Activated CD4-positive, alpha-beta T cell treated with anti-CD3 and anti-CD28 coated beads, Interleukin-2, amount 10 ng/mL, durations not matched to agents 24 days and 14 days (primary cell): ENCODE data around the gene ANKMY1. TPM values are rescaled to one million over a fixed set of nuclear protein-coding genes. Genes with fewer than 3 reads are reported as not detected.

Experiments
- DNase-seq: peaks from one replicate; pipeline ENCODE4 v3.0.0; 2022
- H3K27ac Mint-ChIP-seq: one replicate; pipeline ENCODE4 v1.8.0; 2022; ENCODE audit warnings: mild to moderate bottlenecking, mixed read lengths
- H3K27me3 Mint-ChIP-seq: one replicate; pipeline ENCODE4 v1.8.0; 2022; ENCODE audit warnings: mixed read lengths
- H3K36me3 Mint-ChIP-seq: one replicate; pipeline ENCODE4 v1.8.0; 2022; ENCODE audit warnings: low read depth, mild to moderate bottlenecking, mixed read lengths
- H3K4me1 Mint-ChIP-seq: one replicate; pipeline ENCODE4 v1.8.0; 2021; ENCODE audit warnings: mixed read lengths
- H3K4me3 Mint-ChIP-seq: one replicate; pipeline ENCODE4 v1.8.0; 2022; ENCODE audit warnings: mild to moderate bottlenecking, moderate library complexity, mixed read lengths
- H3K9me3 Mint-ChIP-seq: one replicate; pipeline ENCODE4 v1.8.0; 2021; ENCODE audit warnings: mixed read lengths
- intact Hi-C: fragments of 100-400 bp; cut with micrococcal nuclease; formaldehyde crosslinking; loops from one replicate; pipeline ENCODE4 v1.15.1; 2023
- total RNA-seq: library from RNA; stranded (reverse); gene quantifications from 2 replicates; pipeline ENCODE4 v1.2.3, GENCODE V29; 2022

ANKMY1 gene
- total RNA-seq, result 24.8 and 26.7 TPM in 2 replicates

GRCh38 chr2:240557808-240558207 lies at the start of gene ANKMY1:
Gene ANKMY1, minus strand, starts transcription at chr2:240557988. Its CDS starts 653 bp downstream, at chr2:240557335.
- no peaks in the 10 kb centered on the region for H3K9me3 Mint-ChIP-seq
- intact Hi-C loops, result loop anchor here (1.0 kb wide), 1 partner anchor 8 kb away; no protein-coding TSS in a partner anchor
- H3K36me3 Mint-ChIP-seq, result peaks cover 46% of the 10 kb centered on the region
- peak; percentile 91 for DNase-seq
- H3K27me3 Mint-ChIP-seq, result no peaks in the 10 kb centered on the region
- peak within 1 kb of the TSS; percentile 94 for H3K4me3 Mint-ChIP-seq
- peak within 1 kb of the TSS; percentile 56 for H3K27ac Mint-ChIP-seq
- H3K4me1 Mint-ChIP-seq, result peaks cover 38% of the 10 kb centered on the region

- intact Hi-C loops, result no loop called here
- H3K36me3 Mint-ChIP-seq, result peaks cover 7% of the 10 kb centered on the region
- no peaks in the 10 kb centered on the region for H3K27me3 Mint-ChIP-seq
- DNase-seq, result no peak
- no peak overlapping the region for H3K4me3 Mint-ChIP-seq
- H3K27ac Mint-ChIP-seq, result no peak overlapping the region
- peaks cover under 1% of the 10 kb centered on the region for H3K9me3 Mint-ChIP-seq
- peaks cover 8% of the 10 kb centered on the region for H3K4me1 Mint-ChIP-seq
Measured at GRCh38 chr2:240605867-240606743, 48.3 kb upstream of the ANKMY1 start.

- peaks cover 6% of the 10 kb centered on the region for H3K36me3 Mint-ChIP-seq
- no peak overlapping the region for H3K4me3 Mint-ChIP-seq
- H3K27me3 Mint-ChIP-seq, result no peaks in the 10 kb centered on the region
- H3K9me3 Mint-ChIP-seq, result no peaks in the 10 kb centered on the region
- intact Hi-C loops, result no loop called here
- H3K4me1 Mint-ChIP-seq, result peaks cover 8% of the 10 kb centered on the region
- H3K27ac Mint-ChIP-seq, result no peak overlapping the region
- no peak for DNase-seq
Measured at GRCh38 chr2:240604939-240605716, 47.3 kb upstream of the ANKMY1 start.

- no peaks in the 10 kb centered on the region for H3K27me3 Mint-ChIP-seq
- H3K4me3 Mint-ChIP-seq, result no peak overlapping the region
- H3K9me3 Mint-ChIP-seq, result no peaks in the 10 kb centered on the region
- H3K4me1 Mint-ChIP-seq, result peaks cover 11% of the 10 kb centered on the region
- H3K27ac Mint-ChIP-seq, result peak overlapping the region; percentile 41
- H3K36me3 Mint-ChIP-seq, result peaks cover 7% of the 10 kb centered on the region
- DNase-seq, result no peak
- intact Hi-C loops, result no loop called here
Measured at GRCh38 chr2:240604291-240604938, 46.6 kb upstream of the ANKMY1 start.

GRCh38 chr2:240603846-240604245 lies 46.1 kb upstream of the ANKMY1 start:
- no peak overlapping the region for H3K27ac Mint-ChIP-seq
- peaks cover 4% of the 10 kb centered on the region for H3K36me3 Mint-ChIP-seq
- DNase-seq, result no peak
- H3K4me3 Mint-ChIP-seq, result no peak overlapping the region
- H3K4me1 Mint-ChIP-seq, result peaks cover 7% of the 10 kb centered on the region
- H3K9me3 Mint-ChIP-seq, result no peaks in the 10 kb centered on the region
- no peaks in the 10 kb centered on the region for H3K27me3 Mint-ChIP-seq
- intact Hi-C loops, result no loop called here

- no peak overlapping the region for H3K4me3 Mint-ChIP-seq
- no peak overlapping the region for H3K27ac Mint-ChIP-seq
- intact Hi-C loops, result no loop called here
- H3K36me3 Mint-ChIP-seq, result peaks cover 4% of the 10 kb centered on the region
- DNase-seq, result no peak
- H3K9me3 Mint-ChIP-seq, result no peaks in the 10 kb centered on the region
- H3K4me1 Mint-ChIP-seq, result peaks cover 7% of the 10 kb centered on the region
- H3K27me3 Mint-ChIP-seq, result no peaks in the 10 kb centered on the region
Measured at GRCh38 chr2:240603081-240603835, 45.5 kb upstream of the ANKMY1 start.

GRCh38 chr2:240602266-240603050 lies 44.7 kb upstream of the ANKMY1 start:
- Mint-ChIP-seq H3K36me3 (peaks cover 4% of the 10 kb centered on the region), H3K27me3 (no peaks in the 10 kb centered on the region), H3K4me3 (no peak overlapping the region), H3K27ac (no peak overlapping the region), H3K4me1 (peaks cover 3% of the 10 kb centered on the region), H3K9me3 (no peaks in the 10 kb centered on the region)
- intact Hi-C loops, result no loop called here
- no peak for DNase-seq

GRCh38 chr2:240601831-240602160 lies 44.0 kb upstream of the ANKMY1 start:
- DNase-seq, result no peak
- Mint-ChIP-seq H3K4me3 (no peak overlapping the region), H3K36me3 (peaks cover 4% of the 10 kb centered on the region), H3K9me3 (no peaks in the 10 kb centered on the region), H3K27ac (no peak overlapping the region), H3K4me1 (peaks cover 3% of the 10 kb centered on the region), H3K27me3 (no peaks in the 10 kb centered on the region)
- intact Hi-C loops, result no loop called here

GRCh38 chr2:240601061-240601830 lies 43.5 kb upstream of the ANKMY1 start:
- Mint-ChIP-seq H3K27ac (no peak overlapping the region), H3K4me3 (no peak overlapping the region), H3K36me3 (peaks cover 4% of the 10 kb centered on the region), H3K4me1 (peaks cover 3% of the 10 kb centered on the region), H3K27me3 (no peaks in the 10 kb centered on the region), H3K9me3 (no peaks in the 10 kb centered on the region)
- intact Hi-C loops, result no loop called here
- DNase-seq, result no peak

GRCh38 chr2:240600451-240600961 lies 42.7 kb upstream of the ANKMY1 start:
- Mint-ChIP-seq H3K27ac (no peak overlapping the region), H3K9me3 (no peaks in the 10 kb centered on the region), H3K27me3 (no peaks in the 10 kb centered on the region), H3K4me3 (no peak overlapping the region), H3K36me3 (peaks cover 6% of the 10 kb centered on the region), H3K4me1 (peaks cover 4% of the 10 kb centered on the region)
- intact Hi-C loops, result no loop called here
- no peak for DNase-seq

GRCh38 chr2:240599141-240599583 lies 41.4 kb upstream of the ANKMY1 start:
- no peak for DNase-seq
- Mint-ChIP-seq H3K9me3 (no peaks in the 10 kb centered on the region), H3K4me3 (no peak overlapping the region), H3K27me3 (no peaks in the 10 kb centered on the region), H3K27ac (no peak overlapping the region), H3K36me3 (peaks cover 6% of the 10 kb centered on the region), H3K4me1 (peaks cover 4% of the 10 kb centered on the region)
- intact Hi-C loops, result no loop called here

- Mint-ChIP-seq H3K9me3 (no peaks in the 10 kb centered on the region), H3K27me3 (no peaks in the 10 kb centered on the region), H3K27ac (no peak overlapping the region), H3K4me1 (peaks cover 4% of the 10 kb centered on the region), H3K36me3 (peaks cover 6% of the 10 kb centered on the region), H3K4me3 (no peak overlapping the region)
- intact Hi-C loops, result no loop called here
- no peak for DNase-seq
Measured at GRCh38 chr2:240598311-240598911, 40.6 kb upstream of the ANKMY1 start.
